HG02571 (cell line): ENCODE measurements around the gene MAGEB4.
"Not testable (repeated sequence)": the region's sequence is repeated elsewhere in the genome, so short reads cannot be mapped to it uniquely, and the experiment has no call there.

Source experiments
- ATAC-seq: cut with Tn5 transposase; IDR thresholded peaks from one replicate; pipeline ENCODE4 v1.9.1; 2021; ENCODE audit warnings: mild to moderate bottlenecking, moderate library complexity; ENCODE audit not compliant: unreplicated experiment

Gene MAGEB4

DNA sequence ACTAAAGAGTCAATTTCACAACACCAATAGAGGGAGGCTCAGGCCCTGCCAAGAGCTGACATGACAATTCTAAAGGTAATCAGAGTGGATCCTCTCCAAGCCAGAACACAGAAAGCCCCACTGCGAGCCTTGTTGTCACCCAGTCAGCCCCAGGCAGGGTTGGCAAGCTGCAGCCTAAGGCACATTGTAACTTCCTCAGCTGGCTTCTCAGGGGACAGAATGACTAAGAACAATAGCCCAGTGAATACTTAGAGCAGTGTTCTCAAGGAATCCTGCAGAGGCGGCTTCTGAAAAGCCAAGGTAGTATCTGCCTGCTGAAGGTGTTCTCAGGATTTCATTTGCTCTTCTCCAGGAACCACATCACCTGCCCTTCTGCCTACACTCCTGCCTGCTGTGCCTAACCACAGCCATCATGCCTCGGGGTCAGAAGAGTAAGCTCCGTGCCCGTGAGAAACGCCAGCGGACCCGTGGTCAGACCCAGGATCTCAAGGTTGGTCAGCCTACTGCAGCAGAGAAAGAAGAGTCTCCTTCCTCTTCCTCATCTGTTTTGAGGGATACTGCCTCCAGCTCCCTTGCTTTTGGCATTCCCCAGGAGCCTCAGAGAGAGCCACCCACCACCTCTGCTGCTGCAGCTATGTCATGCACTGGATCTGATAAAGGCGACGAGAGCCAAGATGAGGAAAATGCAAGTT lies at the start of gene MAGEB4:
TSS of gene MAGEB4 (plus strand) at position 277 of the 692 bp plus-strand sequence. CDS start at position 413, 136 bp downstream.
- ATAC-seq = no peak

GRCh38 chrX:30193910-30194309 lies 47.9 kb upstream of the MAGEB4 start:
- not testable (repeated sequence) for ATAC-seq

- ATAC-seq = no peak
These were observed 45.5 kb upstream of the MAGEB4 start for GRCh38 chrX:30196322-30196721.

DNA sequence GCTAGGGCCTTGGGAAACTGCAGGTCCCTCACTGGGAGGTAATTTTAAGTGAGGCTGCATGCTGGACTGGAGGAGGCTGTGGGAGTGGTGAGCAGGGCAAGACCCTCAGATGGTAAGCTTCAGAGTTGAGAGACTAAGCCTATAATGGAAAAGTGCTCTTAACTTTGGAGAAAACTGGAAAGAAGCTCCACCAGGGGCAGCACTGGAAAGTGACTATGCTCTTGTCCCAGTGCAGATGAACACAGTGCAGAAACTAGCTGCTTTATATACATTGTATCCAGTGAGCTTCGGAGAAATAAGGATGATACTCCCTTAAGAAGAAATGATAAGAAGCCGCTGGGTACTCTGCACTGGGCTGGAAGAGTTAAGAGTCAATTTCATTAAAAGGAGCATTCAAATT lies 29.6 kb upstream of the MAGEB4 start:
- ATAC-seq = no peak

GRCh38 chrX:30215357-30215843 lies 26.4 kb upstream of the MAGEB4 start, which contains the start of gene MAGEB2:
Gene MAGEB2 (plus strand): TSS chrX:30215563. CDS start chrX:30218581, 3,018 bp downstream.
- ATAC-seq = no peak

DNA sequence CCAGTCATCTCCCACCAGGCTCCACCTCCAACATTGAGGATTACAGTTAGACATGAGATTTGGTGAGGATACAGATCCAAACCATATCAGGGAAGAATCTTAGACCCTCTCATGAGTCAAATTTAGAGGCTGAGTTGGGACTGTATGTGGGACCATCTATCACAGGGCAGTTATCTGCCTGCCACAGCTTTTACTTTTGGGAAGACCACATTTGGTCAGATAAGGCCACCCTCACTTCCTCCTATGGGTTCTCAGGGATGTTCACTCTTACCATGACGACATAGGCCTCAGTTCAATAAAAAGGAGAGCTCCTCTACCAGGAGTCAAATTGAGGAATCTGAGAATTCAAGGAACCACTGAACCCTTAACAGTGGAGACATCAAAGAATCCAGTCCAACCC lies 24.3 kb upstream of the MAGEB4 start:
- ATAC-seq = no peak

DNA sequence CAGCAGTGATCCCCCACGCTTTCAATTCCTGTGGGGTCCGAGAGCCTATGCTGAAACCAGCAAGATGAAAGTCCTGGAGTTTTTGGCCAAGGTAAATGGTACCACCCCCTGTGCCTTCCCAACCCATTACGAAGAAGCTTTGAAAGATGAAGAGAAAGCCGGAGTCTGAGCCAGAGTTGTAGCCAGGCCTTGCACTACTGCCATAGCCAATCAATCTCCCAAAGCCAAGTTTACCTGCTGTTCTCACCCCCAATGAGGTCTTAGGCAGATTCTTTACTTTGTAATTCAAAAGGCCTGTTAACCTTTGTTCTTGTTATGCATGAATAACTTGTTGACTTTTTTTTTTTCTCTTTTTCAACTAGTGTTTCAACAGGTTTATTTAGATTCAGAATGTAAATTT lies 22.4 kb upstream of the MAGEB4 start:
- no peak for ATAC-seq

- no peak for ATAC-seq
These were observed 21.1 kb upstream of the MAGEB4 start for GRCh38 chrX:30220661-30221060.

DNA sequence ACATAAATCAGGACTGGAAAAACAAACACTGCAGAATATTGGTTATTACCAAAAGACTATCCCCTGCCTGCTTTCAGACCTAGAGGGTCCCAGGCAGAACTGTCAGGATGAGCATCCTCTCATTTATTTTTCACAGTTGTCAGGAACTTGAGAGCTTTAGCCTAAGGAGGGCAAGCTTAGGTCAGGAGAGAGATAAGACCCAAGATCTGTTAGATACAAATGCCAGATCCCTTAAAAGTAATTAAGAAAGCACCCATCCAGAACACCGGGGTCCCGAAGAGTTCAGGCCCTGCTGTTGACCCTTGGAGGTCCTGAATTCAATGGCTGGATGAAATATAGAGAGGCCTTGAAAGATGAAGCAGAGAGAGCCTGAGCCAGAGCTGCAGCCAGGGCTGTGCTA lies 17.3 kb upstream of the MAGEB4 start:
- ATAC-seq = no peak

GRCh38 chrX:30228526-30228925 lies 13.3 kb upstream of the MAGEB4 start:
- ATAC-seq = no peak

DNA sequence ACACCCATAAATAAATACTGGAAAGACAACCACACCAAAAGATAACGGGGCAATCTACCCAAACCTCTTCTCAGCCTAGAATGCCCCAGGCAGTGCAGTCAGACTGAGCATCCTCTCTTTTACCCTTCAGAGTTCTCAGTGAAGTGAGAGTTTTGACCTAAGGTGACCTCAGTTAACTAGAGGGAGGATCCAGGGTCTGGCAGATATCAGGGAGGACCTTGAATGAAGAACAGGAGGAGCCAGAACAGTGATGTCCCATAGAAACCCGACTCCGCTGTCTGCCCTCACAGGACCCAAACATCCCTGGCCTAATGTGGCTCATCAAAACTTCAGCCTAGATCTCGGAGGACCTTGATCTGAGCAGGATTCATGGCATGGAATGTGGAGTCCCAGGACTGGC lies 11.4 kb upstream of the MAGEB4 start, which contains the start of gene MAGEB3:
TSS of gene MAGEB3 (plus strand) at position 263 of the 400 bp plus-strand sequence. CDS start 5,268 bp downstream, outside the sequence.
- no peak for ATAC-seq

DNA sequence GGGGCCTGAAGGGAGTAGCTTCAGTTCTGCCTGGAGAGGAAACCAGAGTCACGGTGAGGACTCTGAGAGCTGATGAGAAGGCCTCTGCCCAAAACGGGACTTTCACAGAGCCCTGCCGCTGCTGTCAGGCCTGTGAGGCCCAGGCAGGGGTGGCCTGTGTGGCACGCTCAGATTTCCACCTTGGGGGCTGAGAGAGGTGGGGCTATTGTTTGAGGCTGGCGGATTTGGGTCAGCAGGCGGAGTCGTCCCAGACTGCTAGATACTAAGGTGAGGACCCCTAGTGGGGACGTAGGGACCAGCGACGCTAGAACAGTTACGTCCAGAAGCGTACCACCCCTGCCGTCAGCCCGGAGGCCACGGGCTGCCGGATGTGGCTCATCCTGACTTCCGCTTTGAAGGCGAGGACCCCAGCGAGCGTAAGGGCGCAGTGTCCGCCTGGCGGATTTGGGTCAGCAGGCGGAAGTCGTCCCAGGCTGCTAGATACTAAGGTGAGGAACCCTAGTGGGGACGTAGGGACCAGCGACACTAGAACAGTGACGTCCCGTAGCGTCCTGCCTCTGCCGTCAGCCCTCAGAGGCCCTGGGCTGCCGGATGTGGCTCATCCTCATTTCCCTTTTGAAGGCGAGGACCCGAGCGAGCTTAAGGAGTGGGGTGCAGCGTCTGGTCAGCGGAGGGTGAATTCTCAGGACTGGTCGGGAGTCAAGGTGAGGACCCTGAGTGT lies 5.1 kb downstream of the MAGEB4 start, which contains the start of gene MAGEB1:
TSS of gene MAGEB1 (plus strand) at position 378 of the 721 bp plus-strand sequence. CDS start 3,348 bp downstream, outside the sequence.
- ATAC-seq = no peak

DNA sequence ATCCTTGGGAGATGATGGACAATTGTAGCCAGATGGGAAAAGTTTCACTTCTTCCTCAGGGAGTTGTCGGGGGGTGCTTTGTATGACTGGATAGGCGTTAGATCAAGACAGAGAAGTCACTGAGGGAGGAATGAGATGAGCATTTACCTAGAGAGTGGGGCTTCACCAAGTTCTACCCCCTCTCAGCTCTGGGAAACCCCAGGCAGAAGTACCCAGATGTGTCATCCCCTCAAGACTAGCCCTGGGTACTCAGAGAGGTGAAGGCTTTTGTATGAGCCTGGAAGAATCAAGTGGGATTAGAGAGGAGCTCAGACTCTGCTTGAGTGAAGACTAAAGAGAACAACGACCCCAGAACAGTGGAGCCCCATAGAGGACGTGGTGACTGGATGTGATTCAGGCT lies 7.1 kb downstream of the MAGEB4 start:
- ATAC-seq = peak; percentile 64

DNA sequence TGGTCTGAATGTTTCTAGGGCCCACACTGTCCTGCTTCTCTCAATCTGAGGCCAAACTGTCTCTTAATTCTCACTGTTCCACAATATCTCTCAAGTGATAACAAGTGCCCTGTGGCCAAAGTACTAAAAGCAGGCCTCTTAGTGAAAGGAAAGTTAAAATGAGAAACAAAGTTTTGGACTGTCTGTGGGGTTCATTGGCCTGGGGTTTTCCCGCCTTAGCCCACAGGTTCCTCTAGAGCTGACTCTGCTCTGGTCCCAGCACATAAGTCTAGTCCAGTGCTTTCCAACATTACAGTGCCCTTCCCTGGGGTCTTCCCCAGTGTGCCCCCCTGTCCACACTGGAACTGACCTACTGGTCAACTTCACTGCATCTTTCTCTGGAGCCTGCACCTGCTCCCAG lies 11.5 kb downstream of the MAGEB4 start:
- ATAC-seq = no peak

DNA sequence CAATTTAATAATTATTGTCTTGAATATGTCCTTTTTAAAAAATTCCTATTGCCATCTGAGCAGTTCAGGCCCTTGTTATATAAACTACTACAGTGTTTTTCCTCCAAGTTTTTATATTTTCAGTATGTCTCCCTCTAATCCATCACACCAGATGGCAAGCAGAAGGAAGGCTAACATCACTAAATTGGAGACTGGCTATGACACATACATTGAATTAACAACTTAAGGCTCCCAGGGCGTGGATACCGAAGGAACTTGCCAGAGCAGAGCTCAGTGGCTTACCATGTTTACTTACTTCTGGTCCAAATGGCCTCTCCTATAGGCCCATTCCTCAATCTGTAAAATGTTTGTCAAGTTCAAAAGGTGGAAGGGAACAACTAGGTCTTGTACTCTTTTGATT lies 18.1 kb downstream of the MAGEB4 start:
- ATAC-seq = no peak

DNA sequence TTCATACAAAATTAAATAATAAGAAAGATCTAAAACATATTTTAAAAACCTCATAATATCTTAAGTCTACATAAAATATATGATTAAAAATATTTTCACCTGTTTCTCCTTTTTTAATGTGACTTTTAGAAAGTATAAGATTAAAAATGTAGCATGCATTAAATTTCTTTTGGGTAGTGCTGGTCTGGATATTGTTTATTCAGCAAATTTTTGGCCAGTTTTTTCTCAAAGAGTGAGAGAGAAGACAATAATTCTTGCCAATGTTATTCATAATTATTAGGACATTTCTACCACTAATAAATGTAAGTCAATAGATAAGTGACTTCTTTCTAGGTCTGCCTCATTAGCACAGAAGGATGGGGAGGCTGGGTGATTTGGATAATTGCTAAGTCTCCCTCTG lies 19.2 kb downstream of the MAGEB4 start:
- no peak for ATAC-seq

DNA sequence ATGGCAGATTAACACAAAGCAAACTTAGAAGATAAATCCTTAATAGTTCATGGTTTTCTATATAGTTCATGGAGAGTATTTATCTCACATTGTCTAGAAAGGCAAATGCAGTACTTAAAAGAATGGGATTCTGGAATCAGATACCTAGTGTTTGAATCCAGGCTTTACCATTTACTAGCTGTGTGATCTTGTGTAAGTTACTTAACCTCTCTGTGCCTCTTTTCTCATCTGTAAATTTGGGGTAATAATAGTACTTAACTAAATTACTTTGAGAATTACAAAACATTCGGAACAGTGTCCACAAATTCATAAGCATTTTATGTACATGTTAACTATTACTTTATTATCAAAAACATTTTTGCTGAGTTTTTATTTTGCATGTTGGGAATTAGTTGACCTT lies 21.0 kb downstream of the MAGEB4 start:
- no peak for ATAC-seq

GRCh38 chrX:30270639-30271038 lies 28.8 kb downstream of the MAGEB4 start:
- ATAC-seq = no peak

- no peak for ATAC-seq
These were observed 33.7 kb downstream of the MAGEB4 start for GRCh38 chrX:30275498-30275897.

GRCh38 chrX:30278365-30278764 lies 36.6 kb downstream of the MAGEB4 start:
- ATAC-seq = no peak

GRCh38 chrX:30280428-30280827 lies 38.6 kb downstream of the MAGEB4 start:
- ATAC-seq = no peak

GRCh38 chrX:30282527-30282926 lies 40.7 kb downstream of the MAGEB4 start:
- no peak for ATAC-seq
